Mucosa of gallbladder (tissue), 1 donor: ENCODE data around the gene MAP9. TPM values are rescaled to one million over a fixed set of nuclear protein-coding genes. Genes with fewer than 3 reads are reported as not detected.
"Not testable (repeated sequence)": the region's sequence is repeated elsewhere in the genome, so short reads cannot be mapped to it uniquely, and the experiment has no call there.

Experiments used
- DNase-seq: peaks from one replicate; pipeline ENCODE4 v3.0.0-alpha.2; 2020; ENCODE audit warnings: low spot score
- total RNA-seq: library from RNA; stranded (reverse); gene quantifications from one replicate; pipeline ENCODE4 v1.2.1, GENCODE V29; 2021
- donor health status: DM: no; HTN: no; CAD: no.

Gene MAP9
- total RNA-seq, 1 donor from 2014 or later = 20.4 TPM

DNA sequence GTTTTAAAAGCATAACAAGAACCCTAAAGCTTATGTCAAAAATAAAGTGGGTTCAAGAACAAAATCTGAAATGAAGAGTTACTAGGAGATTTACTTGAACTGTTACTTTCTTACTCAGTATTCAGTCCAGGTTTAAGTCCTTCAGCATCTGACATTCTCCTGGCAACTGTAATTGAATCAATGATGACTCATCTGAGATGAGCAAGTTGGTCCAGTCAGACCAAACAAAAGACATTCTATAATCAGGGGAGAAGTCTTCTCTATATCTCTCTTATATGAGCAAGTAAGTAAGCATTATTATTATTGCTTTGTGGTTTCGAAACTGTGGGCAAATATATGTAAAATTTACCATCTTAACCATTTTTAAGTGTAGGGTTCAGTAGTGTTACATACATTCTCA is 34.6 kb downstream of the MAP9 start:
- DNase-seq = no peak

DNA sequence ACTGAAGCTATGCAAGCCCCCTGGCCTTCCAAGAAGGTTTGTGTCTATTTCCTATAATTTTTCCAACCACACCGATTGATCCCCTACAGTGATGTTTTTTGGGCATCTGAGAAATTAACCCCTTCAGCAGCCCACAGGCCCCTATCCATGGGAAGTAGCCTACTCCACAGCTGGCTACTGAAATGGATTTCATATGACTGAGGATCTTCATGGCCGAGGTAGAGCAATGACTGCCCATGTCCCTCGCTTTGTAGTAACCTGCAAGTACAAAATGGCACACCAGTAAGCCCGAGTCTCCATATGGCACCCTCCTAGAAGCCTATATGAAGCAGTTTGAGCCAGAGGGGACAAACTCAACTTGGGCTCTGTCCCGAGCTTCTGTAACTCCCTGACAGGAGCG is 36.8 kb downstream of the MAP9 start:
- DNase-seq = no peak

DNA sequence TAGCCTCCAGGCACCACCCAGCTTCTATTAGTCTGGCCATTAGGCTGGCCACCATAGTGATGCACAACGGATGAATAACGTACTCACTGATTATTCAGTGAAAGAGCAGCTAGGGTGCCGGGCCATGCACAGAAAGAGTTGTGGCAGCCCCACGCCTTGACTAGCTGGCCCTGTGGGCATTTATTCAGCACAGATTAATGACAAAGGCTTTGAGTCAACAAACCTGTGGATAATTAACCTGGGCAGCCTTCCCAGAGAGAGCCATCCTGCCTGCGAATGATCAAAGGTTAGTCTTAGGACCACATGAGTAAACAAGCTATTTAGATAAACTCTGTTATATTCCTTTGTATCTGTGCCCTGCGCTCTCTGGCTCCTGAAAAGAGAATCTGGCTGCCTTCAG is 37.2 kb downstream of the MAP9 start:
- DNase-seq = no peak

DNA sequence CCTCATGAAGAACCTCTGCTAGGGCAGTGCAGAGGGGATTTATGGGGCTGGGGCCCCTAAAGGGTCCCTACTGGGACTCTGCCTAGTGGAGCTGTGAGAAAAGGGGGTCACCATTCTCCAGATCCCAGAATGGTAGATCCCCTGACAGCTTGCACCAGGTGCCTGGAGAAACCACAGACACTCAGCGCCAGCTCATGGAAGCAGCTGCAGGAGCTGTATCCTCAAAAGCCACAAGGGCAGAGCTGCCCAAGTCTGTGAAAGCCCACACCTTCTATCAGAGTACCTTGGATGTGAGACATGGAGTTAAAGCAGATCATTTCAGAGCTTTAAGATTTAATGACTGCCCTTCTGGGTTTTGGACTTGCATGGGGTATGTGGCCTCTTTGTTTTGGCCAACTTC is 38.6 kb downstream of the MAP9 start:
- DNase-seq = no peak

DNA sequence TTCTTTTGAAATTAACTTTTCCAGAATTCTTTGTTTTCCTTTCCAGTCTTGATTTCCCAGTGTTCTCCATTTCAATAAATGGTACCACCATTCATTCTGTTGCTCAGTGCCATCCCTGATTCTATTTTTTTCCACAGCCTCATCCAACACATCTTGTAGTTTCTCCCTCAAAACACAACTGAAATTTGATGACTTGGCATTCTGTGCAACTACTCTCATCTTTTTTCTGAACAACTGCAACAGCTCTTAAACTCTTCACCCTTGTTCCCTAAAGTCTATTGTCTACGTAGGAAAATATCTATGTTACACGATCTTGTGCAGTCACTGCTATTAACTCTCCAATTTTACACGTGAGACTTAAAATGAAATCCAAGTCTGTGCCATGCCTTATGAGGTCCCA is 40.5 kb downstream of the MAP9 start:
- DNase-seq = no peak

DNA sequence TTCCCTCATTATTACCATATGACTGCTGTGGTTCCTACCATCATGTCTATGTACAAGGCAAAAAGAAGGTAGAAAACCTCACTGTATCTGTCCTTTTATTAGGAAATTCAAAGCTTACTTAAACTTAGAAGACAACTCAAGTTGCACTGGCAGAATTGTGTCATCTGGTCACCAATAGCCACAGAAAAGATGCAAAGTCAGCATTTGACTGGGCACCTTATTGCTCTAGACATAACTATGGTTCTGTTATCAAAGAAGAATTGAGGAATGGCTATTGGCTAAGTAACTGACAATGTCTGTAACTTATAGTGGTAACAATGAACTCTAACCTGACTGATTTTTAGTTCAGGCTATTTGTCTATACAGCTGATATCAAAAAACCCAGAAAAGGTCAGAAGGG is 45.3 kb downstream of the MAP9 start:
- no peak for DNase-seq

DNA sequence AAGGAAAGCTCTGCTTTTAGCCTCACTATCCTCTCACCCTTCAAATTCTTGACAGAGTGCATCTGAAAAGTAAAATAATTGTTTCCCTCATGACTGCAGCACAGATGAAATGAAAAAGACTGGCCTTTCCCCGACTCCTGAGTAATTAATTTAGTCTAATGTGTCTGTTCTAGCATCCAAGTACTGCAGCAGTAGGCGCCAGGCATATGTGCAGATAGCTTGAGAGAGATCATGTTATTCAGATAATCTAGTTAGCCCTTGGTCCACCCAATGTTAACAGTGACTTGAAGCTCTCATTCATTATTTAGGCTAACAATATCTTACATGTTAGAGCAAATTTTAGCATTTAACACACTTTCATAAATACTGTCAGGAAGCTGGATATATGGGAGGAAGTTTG is 54.0 kb downstream of the MAP9 start:
- no peak for DNase-seq

DNA sequence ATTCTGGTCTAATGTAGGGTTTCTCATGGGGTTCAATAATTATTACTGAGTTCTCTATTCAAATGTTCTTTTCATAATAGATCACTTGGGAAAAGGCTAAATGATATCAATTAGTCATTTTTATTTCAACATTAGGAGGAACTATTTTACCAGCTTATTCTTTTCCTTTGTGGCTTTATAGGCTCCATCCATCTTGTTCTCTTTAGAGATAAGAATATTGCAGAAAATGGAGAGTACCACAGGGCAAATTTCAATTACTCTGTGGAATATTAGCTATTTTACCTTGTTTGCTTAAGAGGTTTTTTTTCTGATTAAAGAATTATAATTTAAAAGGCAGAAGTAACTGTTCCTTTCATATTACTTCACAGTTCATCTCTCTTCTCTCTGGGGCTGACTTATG is 55.8 kb downstream of the MAP9 start:
- DNase-seq = no peak

DNA sequence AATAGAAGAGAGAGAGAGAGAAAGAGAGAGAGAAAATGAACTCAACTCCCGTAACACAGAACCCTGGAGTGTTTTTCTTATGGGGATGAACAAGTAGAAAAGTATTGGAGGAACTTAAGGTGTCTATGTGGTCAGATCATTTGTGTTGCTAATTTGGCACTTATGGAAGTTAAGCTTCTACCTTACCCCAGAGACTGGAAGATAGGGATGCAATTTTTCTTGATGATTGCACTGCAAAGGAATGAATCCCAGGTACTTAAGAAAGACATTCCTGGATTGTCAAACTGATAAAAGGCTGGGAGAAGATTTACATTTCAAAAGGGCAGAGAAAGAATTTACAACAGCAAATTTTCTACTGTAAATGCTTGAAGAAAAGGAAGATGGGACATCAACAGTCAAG is 57.2 kb downstream of the MAP9 start:
- DNase-seq = no peak

DNA sequence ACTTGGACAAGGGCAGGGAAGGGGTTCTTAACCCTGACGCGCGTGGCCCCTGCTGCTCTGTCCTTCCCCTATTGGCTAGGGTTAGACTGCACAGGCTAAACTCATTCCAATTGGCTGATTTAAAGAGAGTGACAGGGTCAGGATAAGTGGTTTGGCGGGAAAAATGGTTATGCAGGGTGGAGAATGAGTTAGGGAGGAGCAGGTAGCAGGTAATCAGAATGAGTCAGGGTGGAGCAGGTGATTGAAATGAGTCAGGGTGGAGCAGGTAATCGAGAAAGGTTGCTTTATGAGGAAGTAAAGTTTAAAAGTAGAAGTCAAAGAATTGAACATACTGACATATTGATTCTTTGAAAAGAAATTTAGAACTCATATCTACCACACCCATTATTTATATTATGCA is 64.7 kb downstream of the MAP9 start:
- DNase-seq = not testable (repeated sequence)

DNA sequence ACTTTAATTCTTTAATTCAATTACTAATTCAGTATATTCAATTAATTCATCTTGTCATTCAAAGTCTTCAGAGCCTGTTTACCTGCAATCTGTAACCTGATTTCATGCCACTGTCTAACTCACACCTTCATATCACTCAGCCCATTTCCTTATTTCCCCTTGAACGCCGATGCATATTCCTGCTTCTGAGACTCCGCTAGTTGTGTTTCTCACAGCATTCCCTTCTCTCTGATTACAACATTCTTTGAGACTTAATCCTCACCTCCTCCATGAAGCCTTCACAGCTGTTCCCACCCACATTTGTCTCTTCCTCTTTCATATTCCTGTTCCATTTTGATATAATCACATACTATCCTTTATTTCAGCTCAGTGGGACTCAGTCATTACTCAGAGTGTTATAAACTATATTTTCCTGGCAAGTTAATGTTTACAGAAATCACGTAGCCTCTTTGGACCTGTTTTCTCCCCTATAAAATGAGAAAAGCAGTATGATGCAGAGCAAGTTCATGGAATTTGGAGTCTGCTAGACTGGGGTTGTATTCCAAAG is 69.0 kb downstream of the MAP9 start:
- DNase-seq = no peak

DNA sequence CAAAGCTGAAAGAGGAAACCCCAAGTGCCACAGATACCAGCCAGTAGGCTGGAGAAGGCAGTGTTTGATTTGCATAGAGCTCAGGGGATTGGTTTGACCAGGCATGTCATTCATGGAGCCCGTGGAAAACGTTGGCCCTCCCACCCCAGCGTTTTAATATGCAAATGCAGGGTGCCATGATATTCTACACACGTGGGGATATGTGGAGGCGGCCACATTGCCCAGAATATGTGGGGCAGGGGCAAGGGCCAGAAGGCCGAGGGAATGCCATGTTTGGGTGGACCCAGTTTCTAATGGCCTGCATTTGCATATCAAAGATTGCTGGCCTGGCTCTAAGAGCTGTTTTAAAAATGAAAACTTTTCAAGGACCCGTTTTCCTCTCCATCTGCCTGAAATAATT is 71.1 kb downstream of the MAP9 start:
- DNase-seq = no peak

DNA sequence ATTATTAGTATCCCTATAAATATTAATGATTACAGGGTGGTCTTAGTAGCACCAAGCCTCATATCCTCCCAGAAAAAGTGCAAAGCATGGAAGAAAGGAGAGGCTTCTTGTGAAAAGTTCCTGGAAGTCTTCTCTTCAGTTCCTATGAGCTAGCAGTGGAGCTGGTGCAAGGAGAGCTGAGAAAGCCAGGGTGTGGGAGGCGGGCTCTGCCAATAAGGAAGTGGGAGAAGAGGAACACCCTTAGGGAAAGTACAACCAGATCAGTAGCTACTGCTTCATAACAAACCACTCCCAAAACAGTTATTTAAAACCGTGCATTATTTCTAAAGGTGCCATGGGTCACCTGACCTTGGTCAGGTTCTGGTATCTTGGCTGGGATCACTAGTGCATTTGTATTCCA is 72.4 kb downstream of the MAP9 start:
- DNase-seq = no peak

DNA sequence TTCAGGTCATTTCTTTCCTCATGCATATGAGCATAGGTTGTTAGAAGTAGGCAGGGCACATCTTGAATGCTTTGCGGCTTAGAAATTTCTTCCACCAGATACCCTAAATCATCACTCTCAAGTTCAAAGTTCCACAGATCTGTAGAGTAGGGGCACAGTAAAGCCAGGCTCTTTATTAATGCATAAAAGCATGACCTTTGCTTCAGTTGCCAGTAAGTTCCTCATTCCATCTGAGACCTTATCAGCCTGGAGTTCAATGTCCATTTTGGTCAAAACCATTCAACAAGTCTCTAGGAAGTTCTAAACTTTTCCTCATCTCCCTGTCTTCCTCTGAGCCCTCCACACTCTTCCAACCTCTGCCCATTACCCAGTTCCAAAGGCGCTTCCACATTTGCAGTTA is 77.7 kb downstream of the MAP9 start:
- no peak for DNase-seq

Other genes starting within 250 kb of the MAP9 start
- gene NPY2R, start 168.3 kb downstream of the MAP9 start, total RNA-seq = 0.06 TPM